ENCODE results near the gene GCC2.
A peak's percentile ranks its signal among the peaks of the same experiment; 100 is the strongest.
"Not testable (repeated sequence)": the region's sequence is repeated elsewhere in the genome, so short reads cannot be mapped to it uniquely, and the experiment has no call there.

The GCC2 gene, protein sequence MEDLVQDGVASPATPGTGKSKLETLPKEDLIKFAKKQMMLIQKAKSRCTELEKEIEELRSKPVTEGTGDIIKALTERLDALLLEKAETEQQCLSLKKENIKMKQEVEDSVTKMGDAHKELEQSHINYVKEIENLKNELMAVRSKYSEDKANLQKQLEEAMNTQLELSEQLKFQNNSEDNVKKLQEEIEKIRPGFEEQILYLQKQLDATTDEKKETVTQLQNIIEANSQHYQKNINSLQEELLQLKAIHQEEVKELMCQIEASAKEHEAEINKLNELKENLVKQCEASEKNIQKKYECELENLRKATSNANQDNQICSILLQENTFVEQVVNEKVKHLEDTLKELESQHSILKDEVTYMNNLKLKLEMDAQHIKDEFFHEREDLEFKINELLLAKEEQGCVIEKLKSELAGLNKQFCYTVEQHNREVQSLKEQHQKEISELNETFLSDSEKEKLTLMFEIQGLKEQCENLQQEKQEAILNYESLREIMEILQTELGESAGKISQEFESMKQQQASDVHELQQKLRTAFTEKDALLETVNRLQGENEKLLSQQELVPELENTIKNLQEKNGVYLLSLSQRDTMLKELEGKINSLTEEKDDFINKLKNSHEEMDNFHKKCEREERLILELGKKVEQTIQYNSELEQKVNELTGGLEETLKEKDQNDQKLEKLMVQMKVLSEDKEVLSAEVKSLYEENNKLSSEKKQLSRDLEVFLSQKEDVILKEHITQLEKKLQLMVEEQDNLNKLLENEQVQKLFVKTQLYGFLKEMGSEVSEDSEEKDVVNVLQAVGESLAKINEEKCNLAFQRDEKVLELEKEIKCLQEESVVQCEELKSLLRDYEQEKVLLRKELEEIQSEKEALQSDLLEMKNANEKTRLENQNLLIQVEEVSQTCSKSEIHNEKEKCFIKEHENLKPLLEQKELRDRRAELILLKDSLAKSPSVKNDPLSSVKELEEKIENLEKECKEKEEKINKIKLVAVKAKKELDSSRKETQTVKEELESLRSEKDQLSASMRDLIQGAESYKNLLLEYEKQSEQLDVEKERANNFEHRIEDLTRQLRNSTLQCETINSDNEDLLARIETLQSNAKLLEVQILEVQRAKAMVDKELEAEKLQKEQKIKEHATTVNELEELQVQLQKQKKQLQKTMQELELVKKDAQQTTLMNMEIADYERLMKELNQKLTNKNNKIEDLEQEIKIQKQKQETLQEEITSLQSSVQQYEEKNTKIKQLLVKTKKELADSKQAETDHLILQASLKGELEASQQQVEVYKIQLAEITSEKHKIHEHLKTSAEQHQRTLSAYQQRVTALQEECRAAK (N-terminal part only)

DNA sequence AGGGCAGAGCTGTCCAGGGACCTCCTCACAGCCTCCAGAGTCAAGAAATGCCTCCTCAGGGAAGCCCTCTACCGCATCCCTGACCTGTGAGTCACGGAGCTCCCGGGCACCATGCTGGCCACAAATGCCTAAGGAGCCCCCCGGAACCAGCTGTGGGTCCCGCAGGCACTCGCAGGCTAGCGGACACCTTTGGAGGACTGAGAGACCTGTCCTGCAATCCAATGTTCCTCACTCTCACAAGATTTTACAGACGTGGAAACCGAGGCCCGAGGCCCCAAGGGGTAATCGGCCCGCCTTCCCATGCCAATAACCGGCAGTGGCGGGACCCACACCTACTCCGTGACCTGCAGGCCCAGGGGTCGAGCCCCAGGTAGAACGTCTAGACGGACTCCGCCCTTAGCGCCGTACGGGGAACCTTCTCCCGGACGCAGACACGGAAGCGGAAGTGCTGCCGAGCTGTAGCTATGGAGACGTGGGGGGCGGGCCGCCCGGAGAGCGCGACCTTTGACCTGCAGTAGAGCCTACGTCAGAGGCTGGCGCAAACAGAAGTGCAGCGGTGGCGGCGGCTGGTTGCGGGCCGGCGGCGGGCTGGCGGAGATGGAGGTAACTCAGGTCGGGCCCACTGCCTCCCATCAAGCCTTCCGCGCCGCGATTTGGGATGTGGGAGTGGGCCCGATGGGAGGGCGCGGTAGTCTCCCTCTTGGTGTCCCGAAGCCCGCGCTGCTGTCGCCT, at the start of gene GCC2:
GCC2 (plus strand) TSS at position 529 of the 732 bp plus-strand sequence; CDS start at position 598, 69 bp downstream.
- DNase-seq, result peak; percentile 97

DNA sequence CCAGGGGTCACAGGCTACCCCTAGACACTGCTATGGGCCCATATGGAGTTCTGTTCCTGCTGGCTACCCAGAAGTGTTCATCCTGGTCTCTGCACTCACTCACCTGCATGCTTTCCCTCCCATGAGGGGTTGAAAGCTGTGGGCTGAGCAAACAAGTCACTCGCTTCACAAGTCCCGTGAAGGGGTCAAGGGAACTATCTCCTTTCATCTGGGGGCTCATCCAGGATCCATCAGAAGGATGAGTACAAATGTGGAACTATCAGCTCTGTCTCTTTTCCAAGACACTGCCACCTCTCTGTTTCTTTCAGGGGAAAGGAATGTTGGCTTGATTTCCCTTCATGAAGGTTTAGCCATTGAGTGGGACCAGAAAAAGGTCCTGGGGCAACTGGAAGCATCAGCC, 49.5 kb upstream of the GCC2 start:
- no peak for DNase-seq

- no peak for DNase-seq
These were observed 47.2 kb upstream of the GCC2 start for GRCh38 chr2:108401800-108402199.

- DNase-seq, result no peak
These were observed 45.5 kb upstream of the GCC2 start for GRCh38 chr2:108403494-108403893.

- no peak for DNase-seq
These were observed 44.1 kb upstream of the GCC2 start for GRCh38 chr2:108404784-108405397.

GRCh38 chr2:108407864-108408729, 40.9 kb upstream of the GCC2 start:
- DNase-seq, result no peak

- no peak for DNase-seq
These were observed 39.2 kb upstream of the GCC2 start for GRCh38 chr2:108409768-108410167.

DNA sequence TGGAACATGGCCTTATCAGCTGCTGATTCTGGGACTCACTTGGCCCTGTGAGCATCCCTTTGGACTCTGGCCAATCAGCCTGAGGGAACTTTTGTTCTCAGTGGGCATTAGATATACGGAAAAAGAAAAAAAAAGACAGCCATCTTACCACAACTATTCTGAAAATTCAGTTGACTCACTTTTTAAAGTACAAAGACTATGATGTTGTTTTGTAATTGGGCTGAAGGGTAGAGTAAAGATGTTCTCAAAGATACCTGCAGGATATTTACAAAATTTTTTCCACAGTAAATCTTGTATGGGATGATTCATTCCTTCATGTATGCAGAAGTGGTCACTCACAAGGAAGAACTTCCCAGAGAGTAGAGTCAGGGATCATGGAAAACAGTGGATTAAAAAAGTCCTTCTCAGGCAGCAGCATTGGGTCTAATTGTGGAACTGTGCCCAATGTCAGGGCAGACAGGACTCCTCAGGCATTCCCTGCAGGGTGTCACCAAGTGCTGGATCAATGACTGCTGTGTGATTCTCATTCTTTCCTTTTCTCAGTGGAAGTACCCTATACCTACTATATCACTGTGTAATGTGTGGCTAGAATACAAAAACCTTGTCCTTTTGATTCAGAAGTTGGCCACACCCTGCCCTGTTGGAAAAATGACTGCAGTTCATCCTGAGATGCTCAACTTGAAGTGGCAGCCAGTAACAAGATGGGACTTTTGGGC, 35.9 kb upstream of the GCC2 start:
- DNase-seq, result no peak

DNA sequence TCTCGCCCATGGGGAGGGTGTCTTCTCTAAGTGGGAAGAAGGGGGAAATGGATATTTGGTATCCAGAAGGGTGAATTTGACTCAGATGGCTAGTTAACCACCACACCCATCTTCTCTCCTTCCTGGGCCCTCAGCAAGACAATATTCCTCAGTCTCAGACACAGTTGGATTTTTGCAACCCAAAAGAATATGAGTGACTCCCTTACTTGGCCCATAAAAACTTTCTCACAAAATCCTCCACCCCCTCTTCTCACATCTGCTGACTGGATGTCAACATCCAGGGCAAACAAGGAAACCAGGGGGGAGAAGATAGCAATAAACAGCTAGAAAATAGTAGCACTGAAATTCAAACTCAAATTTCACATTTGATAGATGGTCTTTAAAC, 35.3 kb upstream of the GCC2 start:
- no peak for DNase-seq

- no peak for DNase-seq
These were observed 34.6 kb upstream of the GCC2 start for GRCh38 chr2:108414256-108414876.

GRCh38 chr2:108414945-108415344, 34.1 kb upstream of the GCC2 start:
- no peak for DNase-seq

GRCh38 chr2:108417254-108417653, 31.8 kb upstream of the GCC2 start:
- DNase-seq, result no peak

DNA sequence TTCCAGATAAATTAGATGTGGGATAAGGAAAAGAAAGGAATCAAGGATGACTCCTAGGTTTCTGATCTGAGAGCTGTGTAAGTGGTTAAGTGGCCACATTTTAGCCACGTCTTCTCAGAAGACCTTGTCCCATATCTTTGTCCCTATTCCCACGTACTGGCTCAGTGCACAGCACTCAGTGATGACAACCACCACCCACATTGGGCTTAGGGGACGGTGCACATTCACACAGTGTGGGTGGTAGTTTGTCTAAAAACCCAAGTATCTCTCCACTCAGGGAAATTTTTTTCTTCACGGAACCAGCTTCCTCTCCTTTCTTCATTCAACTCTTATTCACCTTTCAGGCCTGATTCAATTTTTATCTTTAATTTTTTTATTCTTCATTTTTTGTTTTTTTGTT, 30.6 kb upstream of the GCC2 start:
- DNase-seq, result no peak

DNA sequence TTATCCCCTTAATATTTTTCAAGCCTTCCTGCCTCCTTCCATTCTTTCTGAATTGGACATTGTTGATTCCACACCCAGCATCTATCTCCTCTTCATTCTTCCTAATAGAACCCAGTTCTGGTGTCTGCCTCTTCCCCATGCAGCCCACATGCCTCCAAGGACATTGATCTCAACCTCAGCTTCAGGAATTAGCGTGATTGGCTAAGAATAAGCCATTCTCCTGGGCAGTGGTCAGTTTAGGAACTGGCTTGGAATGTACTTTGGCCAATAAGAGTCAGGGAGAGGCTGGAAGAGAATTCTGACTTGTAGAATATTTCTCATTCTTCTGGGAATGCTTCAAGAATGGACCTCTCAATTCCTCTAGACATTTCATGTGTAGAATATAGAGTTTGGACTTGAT, 25.9 kb upstream of the GCC2 start:
- no peak for DNase-seq

- DNase-seq, result no peak
These were observed 25.3 kb upstream of the GCC2 start for GRCh38 chr2:108423502-108424251.

DNA sequence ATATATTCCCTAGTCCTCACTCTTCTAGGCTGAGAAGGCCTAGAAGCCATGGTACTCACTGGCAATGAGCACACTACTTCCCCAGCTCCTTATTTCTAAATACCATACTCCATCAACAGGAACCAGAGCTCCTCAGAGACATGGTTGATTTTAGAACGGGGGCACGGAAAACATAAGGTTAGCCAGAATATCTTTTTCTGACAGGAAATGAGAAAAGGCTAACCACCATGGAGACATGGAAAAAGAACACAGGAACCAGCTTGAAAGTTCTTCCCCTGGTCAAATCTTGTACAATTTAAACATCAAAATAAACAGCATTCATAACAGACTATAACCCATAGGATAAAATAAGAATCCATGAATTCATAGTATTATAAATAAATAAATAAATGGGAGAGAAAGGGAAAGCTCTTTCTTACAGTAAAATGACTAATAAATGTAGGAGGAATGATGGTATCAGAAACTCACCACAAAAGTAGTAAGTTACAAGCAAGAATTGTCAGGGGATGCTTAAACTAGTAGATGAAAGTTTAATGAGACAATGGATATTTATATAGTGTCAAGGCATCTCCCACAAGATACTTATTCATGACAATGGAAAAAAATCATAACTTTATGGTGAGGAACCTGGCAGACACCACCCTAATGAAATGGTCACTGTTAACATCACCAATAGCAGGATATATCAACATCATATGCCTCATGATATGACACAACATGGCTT, 20.6 kb upstream of the GCC2 start:
- DNase-seq, result peak; percentile 10

- DNase-seq, result not testable (repeated sequence)
These were observed 13.4 kb upstream of the GCC2 start for GRCh38 chr2:108435578-108435977.

DNA sequence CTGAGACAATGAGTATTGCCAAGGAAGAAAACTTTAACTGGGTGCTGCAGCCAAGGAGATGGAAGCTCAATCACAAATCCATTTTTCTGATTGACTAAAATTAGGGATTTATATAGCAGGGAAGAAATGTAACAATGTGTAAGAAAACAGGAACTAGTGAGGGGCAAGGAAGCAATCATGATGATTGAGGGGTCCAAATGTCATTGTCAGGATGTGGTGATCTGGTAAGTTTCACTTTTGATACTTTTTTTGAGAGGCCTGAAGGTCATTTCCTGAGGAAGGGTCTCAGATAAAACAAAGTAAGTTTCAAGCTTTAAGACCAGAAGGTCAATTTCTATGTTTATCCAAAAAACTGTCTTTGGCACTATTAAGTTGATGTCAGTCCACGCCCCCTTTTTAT, 12.0 kb upstream of the GCC2 start:
- no peak for DNase-seq

Measured in suppressor macrophage treated with lipopolysaccharide for 4 hours (primary cell).